ENCODE measurements around the gene RAB1A.
"Not testable (repeated sequence)": the region's sequence is repeated elsewhere in the genome, so short reads cannot be mapped to it uniquely, and the experiment has no call there.

The RAB1A gene

DNA sequence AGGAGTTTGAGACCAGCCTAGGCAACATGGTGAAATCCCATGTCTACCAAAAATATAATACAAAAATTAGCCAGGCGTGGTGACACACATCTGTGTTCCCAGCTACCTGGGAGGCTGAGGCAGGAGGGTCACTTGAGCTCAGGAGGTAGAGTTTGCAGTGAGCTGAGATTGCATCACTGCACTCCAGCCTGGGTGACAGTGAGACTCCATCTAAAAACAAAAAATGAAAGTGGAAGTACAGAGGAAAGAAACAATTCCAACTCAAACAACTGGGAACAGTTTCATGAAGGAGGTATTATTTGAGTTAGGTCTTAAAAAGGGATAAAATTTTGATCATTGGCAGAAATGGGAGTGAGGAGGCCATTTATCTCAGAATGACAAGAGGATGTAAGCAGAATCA is 6.3 kb upstream of the RAB1A start:
- DNase-seq (ENCODE audit: low spot score), result no peak

DNA sequence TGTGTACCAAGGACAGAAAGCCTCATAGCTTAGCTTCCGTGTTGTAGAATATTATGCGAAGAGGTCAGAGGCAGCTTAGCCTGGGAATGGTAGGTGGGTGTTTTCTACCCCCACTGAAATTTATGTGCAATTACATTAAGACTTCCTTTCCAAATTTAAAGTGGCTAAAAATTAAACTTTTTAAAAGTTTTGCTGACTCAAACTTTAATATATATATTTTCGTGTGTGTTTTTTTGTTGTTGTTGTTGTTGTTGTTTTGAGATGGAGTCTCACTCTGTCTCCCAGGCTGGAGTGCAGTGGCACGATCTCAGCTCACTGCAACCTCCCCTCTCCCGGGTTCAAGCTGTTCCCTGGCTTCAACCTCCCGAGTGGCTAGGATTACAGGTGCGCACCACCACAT is 4.3 kb upstream of the RAB1A start:
- DNase-seq (ENCODE audit: low spot score), result no peak

DNA sequence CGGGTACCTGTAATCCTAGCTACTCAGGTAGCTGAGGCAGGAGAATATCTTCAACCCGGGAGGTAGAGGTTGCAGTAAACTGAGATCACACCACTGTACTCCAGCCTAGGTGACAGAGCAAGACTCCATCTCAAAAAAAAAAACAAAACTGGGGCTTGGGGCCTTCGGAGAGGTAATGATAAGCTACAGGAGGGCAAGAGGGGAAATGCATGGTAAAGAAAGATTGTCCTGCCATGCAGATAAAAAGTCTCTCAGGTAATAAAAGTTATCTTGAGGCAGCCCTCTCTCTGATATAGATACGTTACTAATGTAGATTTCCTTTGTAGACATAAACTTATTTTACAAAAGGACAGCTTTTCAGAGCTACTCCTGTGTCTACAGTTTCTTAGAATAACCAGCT is 3.7 kb upstream of the RAB1A start:
- DNase-seq (ENCODE audit: low spot score), result no peak

DNA sequence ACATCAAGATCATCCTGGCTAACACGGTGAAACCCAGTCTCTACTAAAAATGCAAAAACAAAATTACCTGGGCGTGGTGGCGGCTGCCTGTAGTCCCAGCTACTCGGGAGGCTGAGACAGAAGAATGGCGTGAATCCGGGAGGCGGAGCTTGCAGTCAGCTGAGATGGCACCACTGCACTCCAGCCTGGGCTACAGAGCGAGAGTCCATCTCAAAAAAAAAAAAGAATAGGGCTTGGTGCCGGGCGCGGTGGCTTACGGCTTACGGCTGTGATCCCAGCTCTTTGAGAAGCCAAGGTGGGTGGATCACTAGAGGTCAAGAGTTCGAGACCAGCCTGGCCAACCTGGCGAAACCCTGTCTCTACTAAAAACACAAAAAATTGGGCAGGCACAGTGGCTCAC is 3.0 kb upstream of the RAB1A start:
- not testable (repeated sequence) for DNase-seq (ENCODE audit: low spot score)

DNA sequence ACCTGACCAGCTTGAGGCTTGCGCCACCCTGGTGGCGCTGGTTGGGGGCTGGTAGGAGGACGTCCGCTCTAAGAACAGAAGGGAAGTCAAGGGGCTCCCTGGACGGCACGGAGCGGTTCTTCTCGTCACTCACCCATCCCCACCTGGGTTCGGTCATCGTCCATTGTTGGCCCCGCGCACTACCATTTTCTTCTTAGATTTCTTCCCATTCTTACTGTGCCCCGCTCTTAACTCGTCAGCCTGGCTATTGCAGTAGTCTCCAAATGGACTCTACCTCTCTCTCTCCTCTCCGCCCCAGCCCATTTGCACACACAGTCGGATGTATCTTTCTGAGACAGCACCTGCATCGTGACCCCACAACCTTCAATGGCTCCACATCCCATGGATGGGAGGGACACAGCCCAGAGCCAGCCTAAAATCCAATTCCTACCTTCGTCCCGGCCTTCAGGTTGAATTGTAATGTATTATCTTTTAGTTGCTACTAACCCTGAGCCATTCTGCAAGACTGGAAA is 814 bp upstream of the RAB1A start:
- no peak for DNase-seq (ENCODE audit: low spot score)

DNA sequence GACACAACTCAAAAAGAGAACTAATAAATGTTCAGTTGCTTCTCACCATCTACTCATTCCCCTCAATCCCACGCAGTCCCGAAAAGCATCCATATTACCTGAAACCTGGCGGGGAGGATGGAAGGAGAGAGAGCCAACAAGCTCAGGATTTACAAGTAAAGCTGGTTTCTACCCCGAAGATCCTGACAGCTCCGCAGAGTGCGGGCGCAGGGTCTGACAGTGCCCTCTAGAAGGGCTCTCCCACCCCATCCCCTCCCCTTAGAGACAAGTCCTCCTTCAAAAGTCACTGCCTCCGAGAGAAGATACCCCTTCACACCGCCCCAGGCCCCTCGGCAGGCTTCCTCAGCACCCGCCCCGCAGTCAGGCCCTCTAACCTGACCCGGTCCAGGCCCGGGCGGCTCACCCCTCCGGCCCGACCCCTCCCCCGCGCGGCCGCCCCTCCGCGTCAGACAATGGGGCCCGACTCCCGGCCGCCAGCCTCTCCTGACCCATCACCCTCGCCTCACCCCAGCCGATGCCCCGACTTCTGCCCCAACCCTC is 550 bp downstream of the RAB1A start:
- peak; percentile 65 for DNase-seq (ENCODE audit: low spot score)

DNA sequence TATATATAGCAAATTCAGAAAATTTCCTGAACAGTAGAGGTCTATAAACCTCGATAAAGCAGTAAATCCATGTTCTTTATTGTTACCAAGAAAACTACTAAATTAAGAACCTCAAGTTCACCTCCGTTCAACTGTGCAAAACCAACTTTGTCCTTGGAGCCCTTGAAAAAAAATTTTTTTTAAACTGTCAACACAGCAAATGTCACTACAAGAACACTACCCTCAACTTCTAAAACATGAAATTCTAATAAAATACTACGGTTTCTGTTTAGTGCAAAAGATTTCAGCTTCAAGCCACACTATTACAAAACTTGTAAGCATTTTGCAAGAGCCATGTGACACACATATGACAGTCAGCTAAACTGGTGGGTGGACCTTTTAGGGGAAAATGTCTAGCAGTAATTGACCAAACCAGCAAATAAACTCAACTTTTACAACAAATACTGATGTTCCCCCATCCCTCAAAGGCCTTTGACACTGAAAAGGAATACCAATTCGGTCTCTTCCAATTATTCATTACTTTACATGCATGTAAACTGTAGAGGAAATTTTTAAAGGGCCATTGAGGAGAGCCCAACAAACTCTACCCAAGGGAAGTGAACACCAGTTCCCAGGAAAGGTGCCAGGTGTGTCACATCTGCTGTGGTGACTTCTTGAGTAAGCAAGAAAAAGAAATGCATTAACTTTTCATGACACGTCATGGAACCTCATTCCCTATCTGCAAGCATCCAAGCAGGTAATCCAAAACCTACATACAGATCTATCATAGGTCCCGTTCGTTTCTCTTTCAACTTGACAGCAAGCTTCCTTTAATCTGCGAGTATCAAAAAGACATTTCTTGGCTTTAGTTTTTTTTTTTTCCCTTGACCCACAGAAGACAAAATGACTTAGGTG is 1.4 kb downstream of the RAB1A start:
- peak; percentile 42 for DNase-seq (ENCODE audit: low spot score)

DNA sequence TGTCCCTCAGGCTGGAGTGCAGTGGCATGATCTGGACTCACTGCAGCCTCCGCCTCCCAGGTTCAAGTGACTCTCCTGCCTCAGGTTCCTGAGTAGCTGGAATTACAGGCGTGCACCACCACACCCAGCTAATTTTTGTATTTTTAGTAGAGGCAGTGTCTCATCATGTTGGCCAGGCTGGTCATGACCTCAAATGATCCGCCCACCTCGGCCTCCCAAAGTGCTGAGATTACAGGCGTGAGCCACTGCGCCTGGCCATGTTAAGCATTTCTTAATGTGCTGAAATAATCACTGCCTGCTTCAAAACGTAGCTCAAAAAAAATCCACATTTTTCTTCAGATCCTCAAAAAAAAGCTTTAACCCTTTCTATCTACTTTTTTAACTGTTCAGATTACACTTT is 4.4 kb downstream of the RAB1A start:
- not testable (repeated sequence) for DNase-seq (ENCODE audit: low spot score)

DNA sequence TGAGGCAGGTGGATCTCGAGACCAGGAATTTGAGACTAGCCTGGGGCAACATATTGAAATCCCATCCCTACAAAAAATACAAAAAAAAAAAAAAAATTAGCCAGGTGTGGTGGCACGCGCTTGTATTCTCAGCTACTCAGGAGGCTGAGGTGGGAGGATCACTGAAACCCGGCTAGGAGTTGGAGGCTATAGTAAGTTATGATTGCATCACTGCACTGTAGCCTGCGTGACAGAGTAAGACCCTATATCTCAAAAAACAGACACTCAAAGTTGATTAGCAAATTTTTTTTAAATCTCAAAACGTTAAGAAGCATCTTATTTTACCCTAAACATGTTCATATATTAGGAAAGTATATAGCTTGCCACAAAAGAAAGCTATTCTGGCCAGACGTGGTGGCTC is 7.6 kb downstream of the RAB1A start:
- no peak for DNase-seq (ENCODE audit: low spot score)

DNA sequence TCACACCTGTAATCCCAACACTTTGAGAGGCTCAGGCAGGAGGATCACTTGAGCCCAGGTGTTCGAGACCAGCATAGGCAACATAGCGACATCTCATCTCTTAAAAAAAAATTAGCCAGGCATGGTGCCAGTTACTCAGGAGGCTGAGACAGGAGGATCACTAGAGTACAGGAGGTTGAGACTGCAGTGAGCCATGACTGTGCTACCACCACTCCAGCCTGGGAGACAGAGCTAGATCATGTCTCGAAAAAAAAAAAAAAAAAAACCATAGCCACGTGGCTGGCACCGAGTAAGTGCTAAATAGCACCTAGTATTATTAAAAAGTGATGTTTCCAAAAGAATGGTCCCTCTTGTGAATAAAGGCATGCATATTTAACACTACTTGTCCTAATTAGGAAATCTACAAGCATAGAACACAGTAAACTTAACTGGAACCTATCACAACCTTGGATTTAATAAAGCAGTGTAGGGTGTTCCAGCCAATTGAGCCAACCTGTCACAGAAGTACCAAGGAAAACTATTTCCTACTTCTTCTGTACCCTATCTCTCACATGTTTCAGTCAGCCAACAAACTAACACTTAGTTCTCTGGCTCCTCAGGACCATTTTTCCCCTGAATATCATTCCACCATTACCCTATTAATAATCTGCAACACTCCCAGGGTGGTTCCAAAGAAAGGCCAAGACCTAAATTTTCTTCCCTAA is 8.8 kb downstream of the RAB1A start:
- no peak for DNase-seq (ENCODE audit: low spot score)

DNA sequence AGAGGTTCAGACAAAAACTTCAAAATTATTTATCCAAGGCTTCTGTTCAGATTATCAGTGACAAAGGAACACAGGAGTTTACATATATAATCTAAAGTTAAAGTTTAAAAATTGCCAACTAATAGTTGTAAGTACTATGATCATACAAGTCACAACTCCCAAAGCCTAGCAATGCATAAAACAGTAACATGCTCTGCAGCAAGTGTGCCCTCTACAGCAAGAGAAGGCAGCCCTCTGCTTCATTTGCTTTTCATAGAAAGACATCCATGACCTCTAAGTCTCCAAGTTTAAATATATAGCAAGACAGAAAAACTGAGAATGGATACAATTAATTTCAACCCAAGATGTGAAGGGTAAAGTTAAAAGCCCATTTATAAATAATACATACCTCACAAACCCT is 13.3 kb downstream of the RAB1A start:
- no peak for DNase-seq (ENCODE audit: low spot score)

DNA sequence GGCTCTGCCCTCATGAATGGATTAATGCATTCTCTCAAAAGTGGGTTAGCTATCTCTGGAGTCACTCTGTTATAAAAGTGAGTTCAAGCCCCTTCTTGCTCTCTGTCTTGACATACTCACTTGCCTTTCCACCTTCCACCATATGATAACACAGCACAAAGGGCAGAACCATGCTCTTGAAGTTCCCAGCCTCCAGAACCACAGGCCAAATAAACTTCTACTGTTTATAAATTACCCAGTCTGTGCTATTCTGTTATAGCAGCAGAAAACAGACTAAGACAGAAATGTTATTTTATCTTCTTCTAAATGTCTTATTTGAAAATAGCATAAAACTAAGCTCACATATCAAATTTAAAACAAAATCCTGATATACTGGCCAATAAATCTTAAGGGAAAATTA is 15.0 kb downstream of the RAB1A start:
- DNase-seq (ENCODE audit: low spot score), result no peak

DNA sequence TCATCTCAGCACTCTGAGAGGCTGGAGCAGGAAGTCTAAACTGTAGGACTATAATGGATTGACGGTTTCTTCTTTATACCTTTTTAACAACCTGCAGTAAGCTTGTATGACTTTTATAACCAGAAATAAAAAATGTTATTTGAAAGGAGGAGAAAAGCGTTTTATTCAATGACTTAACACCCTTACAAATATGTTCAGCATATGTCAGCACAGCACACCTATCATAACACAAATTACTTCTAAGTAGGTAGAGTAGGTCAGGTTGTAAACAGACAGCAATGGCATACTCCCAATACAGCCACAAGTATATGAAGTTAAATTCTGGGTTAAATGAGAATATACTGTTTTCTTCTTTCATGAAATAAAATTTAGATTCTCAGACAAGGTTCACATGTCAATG is 16.1 kb downstream of the RAB1A start:
- DNase-seq (ENCODE audit: low spot score), result no peak

DNA sequence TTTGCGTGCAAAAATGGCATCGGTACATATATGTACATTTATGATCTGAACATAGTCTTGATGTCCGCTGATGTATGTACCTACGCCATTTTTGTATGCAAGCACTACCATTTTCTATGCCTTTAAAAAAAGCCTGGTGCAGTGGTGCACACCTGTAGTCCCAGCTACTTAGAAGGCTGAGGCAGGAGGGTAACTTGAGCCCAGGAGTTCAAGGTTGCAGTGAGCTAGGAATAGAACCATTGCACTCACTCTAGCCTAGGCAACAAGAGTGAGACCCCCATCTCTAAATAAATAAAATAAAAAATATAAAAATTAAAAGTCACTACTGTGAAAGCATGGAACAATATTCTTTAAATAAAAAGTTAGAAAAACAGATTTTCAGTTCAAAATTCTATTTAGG is 16.7 kb downstream of the RAB1A start:
- no peak for DNase-seq (ENCODE audit: low spot score)

DNA sequence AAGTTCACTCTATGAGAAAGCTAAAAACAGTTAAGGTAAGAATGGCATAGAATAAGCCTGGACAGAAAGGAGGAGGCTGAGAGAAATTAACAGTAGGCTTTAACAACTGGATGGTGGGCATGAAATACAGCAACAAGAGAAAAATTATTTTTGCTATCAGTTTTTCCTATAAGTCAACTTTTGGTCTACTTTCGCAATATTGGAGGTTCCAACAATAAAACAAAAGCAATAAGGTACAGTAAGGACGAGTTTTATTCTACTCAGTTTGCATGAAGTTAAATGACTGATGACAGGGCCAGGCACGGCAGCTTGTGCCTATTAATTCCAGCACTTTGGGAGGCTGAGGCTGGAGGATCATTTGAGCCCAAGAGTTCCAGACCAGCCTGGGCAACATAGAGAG is 17.3 kb downstream of the RAB1A start:
- no peak for DNase-seq (ENCODE audit: low spot score)

DNA sequence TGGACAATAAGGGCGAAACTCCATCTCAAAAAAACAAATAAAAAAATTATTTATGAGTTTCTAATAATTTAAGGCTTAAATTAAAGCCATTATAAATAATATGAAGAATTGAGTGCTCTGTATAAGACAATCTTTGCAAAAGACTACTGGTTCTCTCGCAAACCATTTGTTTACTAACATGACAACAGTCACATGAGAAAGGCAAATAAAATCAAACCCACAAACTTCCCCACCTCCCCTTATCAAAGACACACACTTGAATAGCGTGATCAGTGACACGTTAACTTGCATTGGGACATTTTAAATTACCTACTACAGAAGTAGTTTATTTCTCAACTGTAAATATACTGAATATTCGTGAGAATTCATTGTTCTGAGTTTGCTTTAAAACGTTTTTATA is 21.1 kb downstream of the RAB1A start:
- no peak for DNase-seq (ENCODE audit: low spot score)

DNA sequence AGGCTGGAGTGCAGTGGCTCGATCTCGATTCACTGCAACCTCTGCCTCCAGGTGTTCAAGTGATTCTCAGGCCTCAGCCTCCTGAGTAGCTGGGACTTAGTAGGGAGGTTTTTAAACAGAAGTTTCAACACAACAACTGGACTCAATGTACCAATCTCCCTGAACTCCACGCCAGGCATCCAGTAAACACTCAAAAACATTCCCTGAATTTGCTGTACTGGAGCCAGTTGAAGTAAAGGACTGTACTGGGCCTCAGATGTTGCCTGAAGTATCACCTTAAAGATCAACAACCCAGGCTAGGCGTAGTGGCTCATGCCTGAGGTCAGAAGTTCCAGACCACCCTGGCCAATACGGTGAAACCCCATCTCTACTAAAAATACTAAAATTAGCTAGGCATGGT is 22.4 kb downstream of the RAB1A start:
- DNase-seq (ENCODE audit: low spot score), result no peak

DNA sequence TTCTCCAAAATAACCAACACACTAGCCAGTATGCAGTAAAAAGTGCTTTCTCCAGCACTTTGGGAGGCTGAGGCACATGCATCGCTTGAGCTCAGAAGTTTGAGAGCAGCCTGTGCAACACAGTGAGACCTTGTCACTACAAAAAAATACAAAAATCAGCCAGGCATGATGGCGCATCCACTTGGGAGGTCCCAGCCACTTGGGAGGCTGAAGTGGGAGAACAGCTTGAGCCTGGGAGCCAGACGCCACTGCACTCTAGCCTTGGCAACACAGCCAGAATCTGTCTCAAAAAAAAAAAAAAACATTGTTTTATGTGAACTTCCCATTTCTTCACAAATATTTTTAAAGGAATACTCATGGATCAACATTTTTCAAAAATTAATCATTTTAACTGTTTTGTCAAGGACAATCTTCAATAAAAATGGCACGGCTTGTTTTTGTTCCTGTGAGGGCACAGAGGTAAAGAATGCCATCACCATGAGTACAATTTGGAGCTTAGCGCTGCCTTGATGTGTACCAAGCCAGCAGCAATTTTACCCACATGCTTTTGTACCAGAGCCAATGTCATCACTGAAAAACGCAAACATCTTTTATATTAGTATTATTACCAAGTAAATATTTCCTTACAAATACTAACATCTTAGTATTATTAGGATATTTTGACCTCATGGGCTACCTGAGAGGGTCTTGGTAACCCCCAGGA is 26.7 kb downstream of the RAB1A start:
- no peak for DNase-seq (ENCODE audit: low spot score)

DNA sequence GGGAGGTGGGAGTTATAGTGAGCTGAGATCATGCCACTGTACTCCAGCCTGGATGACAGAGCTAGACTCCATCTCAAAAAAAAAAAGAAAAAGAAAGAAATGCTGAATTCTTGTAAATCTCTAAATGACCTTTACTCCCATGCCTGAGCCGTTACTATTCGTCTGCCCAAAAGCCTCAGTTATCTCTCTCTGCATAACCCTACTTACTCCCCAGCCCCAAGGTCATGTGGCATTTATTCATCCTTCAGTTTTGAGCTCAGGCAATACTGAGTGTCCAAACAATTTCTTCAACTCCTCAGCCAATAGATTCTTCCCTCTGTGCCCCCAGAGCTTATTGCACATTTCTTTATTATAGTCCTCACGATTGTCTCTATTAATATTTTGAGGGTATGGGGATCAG is 28.8 kb downstream of the RAB1A start:
- no peak for DNase-seq (ENCODE audit: low spot score)

DNA sequence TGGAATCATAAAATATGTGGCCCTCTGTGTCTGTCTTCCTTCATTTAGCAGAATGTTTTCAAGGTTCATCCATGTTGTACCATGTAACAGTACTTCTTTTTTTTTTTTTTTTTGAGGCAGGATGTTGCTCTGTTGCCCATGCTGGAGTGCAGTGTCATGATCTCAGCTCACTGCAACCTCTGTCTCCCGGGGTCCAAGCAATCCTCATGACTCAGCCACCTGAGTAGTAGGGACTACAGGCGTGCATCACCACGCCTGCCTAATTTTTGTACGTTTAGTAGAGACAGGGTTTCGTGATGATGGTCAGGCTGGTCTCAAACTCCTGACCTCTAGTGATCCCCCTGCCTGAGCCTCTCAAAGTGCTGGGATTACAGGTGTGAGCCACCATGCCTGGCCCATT is 31.2 kb downstream of the RAB1A start:
- no peak for DNase-seq (ENCODE audit: low spot score)

DNA sequence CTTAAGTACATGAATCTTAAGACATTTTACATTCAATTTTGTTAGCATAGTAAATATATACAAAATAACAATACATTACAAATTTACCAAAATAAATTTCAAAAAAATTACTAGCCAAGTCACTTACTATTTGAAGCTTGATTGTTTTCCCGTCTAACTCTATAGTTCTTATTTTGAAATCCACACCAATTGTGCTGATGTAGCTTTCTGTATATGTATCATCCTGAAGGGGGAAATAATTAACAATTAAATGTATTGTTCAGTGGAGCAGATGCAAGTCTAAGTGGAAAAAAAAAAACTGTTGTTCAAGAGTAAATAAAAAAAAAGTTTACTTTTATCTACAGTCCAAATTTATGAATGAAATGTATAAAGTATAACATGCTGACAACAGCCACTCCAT is 32.1 kb downstream of the RAB1A start:
- DNase-seq (ENCODE audit: low spot score), result no peak

DNA sequence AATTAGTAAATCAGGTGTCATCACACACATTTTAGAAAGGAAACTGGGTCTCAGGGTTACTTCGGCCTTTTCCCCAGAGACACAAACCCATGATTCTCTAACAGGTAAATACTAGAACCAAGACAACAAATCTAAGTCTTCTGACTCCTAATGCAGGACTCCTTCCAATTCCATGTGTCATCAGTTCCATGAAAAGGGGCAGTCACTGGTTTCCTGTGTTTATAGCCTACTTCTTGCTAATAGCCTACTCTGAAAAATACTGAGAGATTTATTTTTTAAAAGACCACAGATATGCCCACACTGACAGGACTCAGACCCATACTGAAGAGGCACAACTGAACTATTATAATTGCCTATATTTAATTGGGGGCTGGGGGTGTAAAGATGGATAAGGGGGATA is 33.0 kb downstream of the RAB1A start:
- no peak for DNase-seq (ENCODE audit: low spot score)

DNA sequence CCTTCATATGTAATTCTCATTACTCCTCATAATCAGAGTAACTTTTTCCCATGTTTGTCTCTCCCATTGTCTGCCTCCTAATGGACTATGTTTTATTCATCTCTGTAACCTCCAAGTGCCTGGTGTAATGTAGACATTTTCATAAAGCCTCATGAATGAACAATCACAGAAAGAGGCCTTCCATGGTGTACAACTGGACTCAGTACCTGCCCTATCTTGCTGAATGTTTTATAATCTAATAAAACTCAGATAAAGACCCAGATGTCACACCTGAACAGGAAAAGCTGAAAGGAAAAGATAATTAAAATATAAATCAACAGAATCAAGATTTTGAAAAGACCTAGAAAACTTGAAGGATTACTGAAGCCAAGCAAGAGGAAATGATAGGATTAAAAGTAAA is 36.7 kb downstream of the RAB1A start:
- no peak for DNase-seq (ENCODE audit: low spot score)
